AG09319 (cell line): ENCODE data around the gene TRPV6.

ENCODE experiments used
- DNase-seq: peaks from one replicate; pipeline ENCODE4 v3.0.0-alpha.2; 2010; ENCODE audit warnings: low read depth; ENCODE audit errors: extremely low read depth
- CTCF ChIP-seq: IDR thresholded peaks from 2 replicates; pipeline ENCODE4 v1.5.1; 2011; ENCODE audit warnings: low read depth, mild to moderate bottlenecking, inconsistent platforms, low read length, moderate library complexity

The TRPV6 gene

GRCh38 chr7:142908290-142908689, 22.7 kb upstream of the TRPV6 start:
- no peak for DNase-seq
- TF ChIP-seq CTCF = no peak

- no peak for TF ChIP-seq CTCF
- DNase-seq = no peak
These were observed 21.1 kb upstream of the TRPV6 start for GRCh38 chr7:142906643-142907042.

GRCh38 chr7:142905759-142906158, 20.2 kb upstream of the TRPV6 start:
- no peak for DNase-seq
- TF ChIP-seq CTCF = no peak

- TF ChIP-seq CTCF = no peak
- no peak for DNase-seq
These were observed 18.6 kb upstream of the TRPV6 start for GRCh38 chr7:142904128-142904527.

GRCh38 chr7:142901426-142902259, 16.1 kb upstream of the TRPV6 start:
- TF ChIP-seq CTCF = no peak
- DNase-seq = no peak

- DNase-seq = no peak
- no peak for TF ChIP-seq CTCF
These were observed 14.1 kb upstream of the TRPV6 start for GRCh38 chr7:142899661-142900060.

GRCh38 chr7:142898377-142899170, 13.0 kb upstream of the TRPV6 start:
- DNase-seq = no peak
- TF ChIP-seq CTCF = no peak
